GM12878 (cell line): ENCODE results near the gene LMF2.

ENCODE experiments used
- EP300 ChIP-seq, 2 experiments: fragments of 150-350 bp in 1 of 2; IDR thresholded peaks; 2 replicates each; pipeline ENCODE4 v1.6.1; 2011 to 2012; ENCODE audit warnings: low read depth in 2 of 2, low read length in 2 of 2, borderline replicate concordance in 1 of 2, improper control_type of control experiment in 1 of 2, inconsistent platforms in 1 of 2; ENCODE audit not compliant: control insufficient read depth in 1 of 2
- TARDBP ChIP-seq: IDR thresholded peaks from 2 replicates; pipeline ENCODE4 v1.6.1; 2016; ENCODE audit warnings: borderline replicate concordance
- YY1 ChIP-seq: IDR thresholded peaks from 2 replicates; pipeline ENCODE4 v1.6.1; 2011; ENCODE audit warnings: low read depth, mild to moderate bottlenecking, low read length
- ZNF207 ChIP-seq: fragments of 450-650 bp; IDR thresholded peaks from 2 replicates; pipeline ENCODE4 v1.6.1; 2014; ENCODE audit warnings: antibody characterized with exemption, mild to moderate bottlenecking, borderline replicate concordance

GRCh38 chr22:50467341-50467740, 40.2 kb downstream of the LMF2 start:
- TF ChIP-seq YY1: no peak
- TF ChIP-seq ZNF207: no peak
- no peak for TF ChIP-seq EP300 (IDR thresholded peaks at IDR 0.05; ENCODE audit: borderline replicate concordance in 1 of 2, control insufficient read depth in 1 of 2, low read depth in 2 of 2, low read length in 2 of 2)
- TF ChIP-seq TARDBP: no peak
